Measurements from ENCODE around the gene TLR10. TPM values are rescaled to one million over a fixed set of nuclear protein-coding genes. Genes with fewer than 3 reads are reported as not detected.

Gene TLR10
- total RNA-seq, 1 experiment from 2014 or later: not detected

DNA sequence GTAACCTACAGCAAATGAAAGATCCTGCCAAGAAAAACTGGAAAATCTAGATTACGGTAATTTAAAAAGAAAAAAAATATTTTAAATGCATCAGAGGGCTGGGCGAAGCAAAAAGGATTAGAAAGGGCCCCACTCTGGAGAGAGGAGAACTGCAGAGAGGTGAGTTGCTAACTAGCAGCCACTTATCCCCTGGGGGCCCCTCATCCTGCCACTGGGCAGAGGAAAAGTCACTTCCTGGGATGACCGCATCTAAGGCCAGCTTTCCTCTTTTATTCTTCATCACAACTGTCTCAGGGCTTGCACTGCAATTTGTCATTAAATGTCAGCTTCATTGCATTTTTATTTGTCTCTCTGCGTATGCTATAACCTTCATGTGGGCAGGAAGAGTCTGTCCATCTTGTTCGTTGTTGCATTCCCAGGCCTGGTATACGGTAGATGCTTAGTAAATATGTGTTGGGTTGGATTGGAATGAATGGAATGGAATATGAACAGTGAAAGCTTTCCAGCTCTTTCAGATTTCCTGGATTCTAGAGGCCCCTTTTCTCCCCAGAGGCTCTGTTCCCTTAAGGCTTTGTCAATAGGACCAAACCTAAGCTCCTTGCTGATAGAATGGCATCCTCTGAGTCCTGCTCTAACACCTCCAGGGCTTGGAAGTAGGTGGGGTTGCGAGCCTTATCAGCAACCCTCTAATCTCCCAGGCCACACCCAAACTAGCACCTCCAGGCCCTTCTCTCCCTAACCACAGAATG lies 58.9 kb downstream of the TLR10 start:
- H3K27ac ChIP-seq (ENCODE audit: low read length): no peak overlapping the region
- BruUV-seq (replicated peaks): no TSS peak
- POLR2A ChIA-PET (ENCODE audit: unreplicated experiment): no interaction called here

GRCh38 chr4:38723114-38723513 lies 59.7 kb downstream of the TLR10 start:
- CTCF ChIA-PET: no interaction called here
- no peak for ATAC-seq

More for the DNA sequence above, 58.9 kb downstream of the TLR10 start:
- Histone ChIP-seq H3K4me1 (ENCODE audit: insufficient read depth, low read length) (peaks cover 9% of the 10 kb centered on the region), H3K79me2 (ENCODE audit: low read length) (no peaks in the 10 kb centered on the region), H3K4me3 (ENCODE audit: low read length) (no peak overlapping the region), H3K27me3 (ENCODE audit: low read length) (no peaks in the 10 kb centered on the region), H3K9ac (ENCODE audit: low read length) (no peak overlapping the region), H3K9me3 (ENCODE audit: low read length) (no peaks in the 10 kb centered on the region), H4K20me1 (ENCODE audit: low read length) (no peaks in the 10 kb centered on the region), H3F3A (ENCODE audit: low read length, unreplicated experiment) (no peaks in the 10 kb centered on the region), H2AFZ (ENCODE audit: low read length) (no peak overlapping the region), H3K9me2 (replicated peaks; ENCODE audit: low read length) (no peaks in the 10 kb centered on the region), H3K4me2 (ENCODE audit: low read length) (no peak overlapping the region), H3K36me3 (ENCODE audit: low read depth, low read length) (no peaks in the 10 kb centered on the region)
- CTCF ChIA-PET: no interaction called here
- TF ChIP-seq, protein P1, sequence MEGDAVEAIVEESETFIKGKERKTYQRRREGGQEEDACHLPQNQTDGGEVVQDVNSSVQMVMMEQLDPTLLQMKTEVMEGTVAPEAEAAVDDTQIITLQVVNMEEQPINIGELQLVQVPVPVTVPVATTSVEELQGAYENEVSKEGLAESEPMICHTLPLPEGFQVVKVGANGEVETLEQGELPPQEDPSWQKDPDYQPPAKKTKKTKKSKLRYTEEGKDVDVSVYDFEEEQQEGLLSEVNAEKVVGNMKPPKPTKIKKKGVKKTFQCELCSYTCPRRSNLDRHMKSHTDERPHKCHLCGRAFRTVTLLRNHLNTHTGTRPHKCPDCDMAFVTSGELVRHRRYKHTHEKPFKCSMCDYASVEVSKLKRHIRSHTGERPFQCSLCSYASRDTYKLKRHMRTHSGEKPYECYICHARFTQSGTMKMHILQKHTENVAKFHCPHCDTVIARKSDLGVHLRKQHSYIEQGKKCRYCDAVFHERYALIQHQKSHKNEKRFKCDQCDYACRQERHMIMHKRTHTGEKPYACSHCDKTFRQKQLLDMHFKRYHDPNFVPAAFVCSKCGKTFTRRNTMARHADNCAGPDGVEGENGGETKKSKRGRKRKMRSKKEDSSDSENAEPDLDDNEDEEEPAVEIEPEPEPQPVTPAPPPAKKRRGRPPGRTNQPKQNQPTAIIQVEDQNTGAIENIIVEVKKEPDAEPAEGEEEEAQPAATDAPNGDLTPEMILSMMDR (conservative IDR thresholded peaks at IDR 0.05; ENCODE audit: low read depth, low read length): no peak
- TF ChIP-seq EZH2phosphoT487 (IDR thresholded peaks at IDR 0.05; ENCODE audit: borderline replicate concordance, low read length) (no peak), EZH2 (IDR thresholded peaks at IDR 0.05; ENCODE audit: low read length, unreplicated experiment) (no peak)
- DNase-seq: no peak
- intact Hi-C loops (cut with micrococcal nuclease): no loop called here
- ATAC-seq: no peak

More at GRCh38 chr4:38723114-38723513, 59.7 kb downstream of the TLR10 start:
- no peak overlapping the region for H2AFZ ChIP-seq (ENCODE audit: low read length)
- no peak overlapping the region for H3K27ac ChIP-seq (ENCODE audit: low read length)
- POLR2A ChIA-PET (ENCODE audit: unreplicated experiment): no interaction called here
- no peaks in the 10 kb centered on the region for H4K20me1 ChIP-seq (ENCODE audit: low read length)
- no peaks in the 10 kb centered on the region for H3K27me3 ChIP-seq (ENCODE audit: low read length)
- H3K4me1 ChIP-seq (ENCODE audit: insufficient read depth, low read length): peaks cover 1% of the 10 kb centered on the region
- H3F3A ChIP-seq (ENCODE audit: low read length, unreplicated experiment): no peaks in the 10 kb centered on the region
- no peaks in the 10 kb centered on the region for H3K36me3 ChIP-seq (ENCODE audit: low read depth, low read length)
- no peak for DNase-seq
- no peak overlapping the region for H3K4me2 ChIP-seq (ENCODE audit: low read length)
- no peaks in the 10 kb centered on the region for H3K9me2 ChIP-seq (replicated peaks; ENCODE audit: low read length)
- H3K9ac ChIP-seq (ENCODE audit: low read length): no peak overlapping the region
- TF ChIP-seq EZH2phosphoT487 (IDR thresholded peaks at IDR 0.05; ENCODE audit: borderline replicate concordance, low read length): no peak
- TF ChIP-seq, protein P1 (conservative IDR thresholded peaks at IDR 0.05; ENCODE audit: low read depth, low read length): no peak
- TF ChIP-seq EZH2 (IDR thresholded peaks at IDR 0.05; ENCODE audit: low read length, unreplicated experiment): no peak
- no TSS peak for BruUV-seq (replicated peaks)
- H3K4me3 ChIP-seq (ENCODE audit: low read length): no peak overlapping the region
- intact Hi-C loops (cut with micrococcal nuclease): no loop called here
- no peaks in the 10 kb centered on the region for H3K79me2 ChIP-seq (ENCODE audit: low read length)
- no peaks in the 10 kb centered on the region for H3K9me3 ChIP-seq (ENCODE audit: low read length)

Other genes with a start within 250 kb of the TLR10 start
- gene KLF3, start 118.8 kb downstream of the TLR10 start, total RNA-seq (2014; rRNA removed): 12.4 and 14.6 TPM in 2 replicates
- 0.40 and 0.47 TPM in 2 replicates for gene TLR1, start 21.8 kb upstream of the TLR10 start, total RNA-seq (2014; rRNA removed)
- gene TLR6, start 73.8 kb upstream of the TLR10 start, total RNA-seq (2014; rRNA removed): 0.92 and 1.2 TPM in 2 replicates
- 21.5 and 25.0 TPM in 2 replicates for gene FAM114A1, start 84.8 kb upstream of the TLR10 start, total RNA-seq (2014; rRNA removed)
- 32.1 and 41.5 TPM in 2 replicates for gene TMEM156, start 249.4 kb upstream of the TLR10 start, total RNA-seq (2014; rRNA removed)

Measured in PC-3 (cell line).